GM23248 (cell line): ENCODE measurements around the gene ZNF497. TPM values are rescaled to one million over a fixed set of nuclear protein-coding genes. Genes with fewer than 3 reads are reported as not detected.

ENCODE experiments used
- DNase-seq: peaks from one replicate; pipeline ENCODE4 v3.0.0-alpha.2; 2015
- H2AFZ ChIP-seq: fragments of 200-600 bp; sonication (generic); 2 replicates; pipeline ENCODE4 v1.6.1; 2016; ENCODE audit warnings: antibody characterized with exemption
- H3F3A ChIP-seq: fragments of 200-600 bp; sonication (generic); 2 replicates; pipeline ENCODE4 v1.6.1; 2016; ENCODE audit warnings: mild to moderate bottlenecking, antibody characterized with exemption, mixed run types; ENCODE audit not compliant: insufficient read depth
- H3K27ac ChIP-seq: fragments of 200-600 bp; sonication (generic); 2 replicates; pipeline ENCODE4 v1.5.1; 2016; ENCODE audit warnings: mild to moderate bottlenecking
- H3K27me3 ChIP-seq: fragments of 200-600 bp; sonication (generic); replicated peaks from 2 replicates; pipeline ENCODE4 v1.6.1; 2016; ENCODE audit warnings: mild to moderate bottlenecking; ENCODE audit not compliant: insufficient read depth
- H3K36me3 ChIP-seq: fragments of 200-600 bp; sonication (generic); 2 replicates; pipeline ENCODE4 v1.6.1; 2016; ENCODE audit warnings: low read depth, mild to moderate bottlenecking
- H3K4me1 ChIP-seq: fragments of 200-600 bp; sonication (generic); 2 replicates; pipeline ENCODE4 v1.6.1; 2016; ENCODE audit warnings: mild to moderate bottlenecking; ENCODE audit not compliant: insufficient read depth
- H3K4me2 ChIP-seq: fragments of 200-600 bp; sonication (generic); one replicate; pipeline ENCODE4 v1.6.1; 2016; ENCODE audit warnings: mild to moderate bottlenecking; ENCODE audit not compliant: unreplicated experiment
- H3K4me3 ChIP-seq: fragments of 200-600 bp; sonication (generic); 2 replicates; pipeline ENCODE4 v1.5.1; 2016; ENCODE audit warnings: mild to moderate bottlenecking
- H3K79me2 ChIP-seq: fragments of 200-600 bp; sonication (generic); 2 replicates; pipeline ENCODE4 v1.6.1; 2016; ENCODE audit warnings: mild to moderate bottlenecking; ENCODE audit not compliant: insufficient read depth
- H3K9ac ChIP-seq: fragments of 200-600 bp; sonication (generic); 2 replicates; pipeline ENCODE4 v1.6.1; 2016; ENCODE audit warnings: mild to moderate bottlenecking
- H3K9me2 ChIP-seq: fragments of 200-600 bp; sonication (generic); 2 replicates; pipeline ENCODE4 v1.6.1; 2016; ENCODE audit warnings: mixed run types, mild to moderate bottlenecking, moderate library complexity; ENCODE audit not compliant: insufficient read depth
- H3K9me3 ChIP-seq: fragments of 200-600 bp; sonication (generic); one replicate; pipeline ENCODE4 v1.6.1; 2017; ENCODE audit warnings: low read depth
- H4K20me1 ChIP-seq: fragments of 200-600 bp; sonication (generic); 2 replicates; pipeline ENCODE4 v1.6.0; 2016; ENCODE audit not compliant: insufficient read depth
- EZH2 ChIP-seq: fragments of 200-600 bp; sonication (generic); IDR thresholded peaks from 2 replicates; pipeline ENCODE4 v1.6.1; 2018; ENCODE audit warnings: antibody characterized with exemption, mild to moderate bottlenecking; ENCODE audit not compliant: insufficient read depth, poor library complexity, severe bottlenecking
- EZH2phosphoT487 ChIP-seq: fragments of 200-600 bp; sonication (generic); IDR thresholded peaks from 2 replicates; pipeline ENCODE4 v1.6.1; 2018; ENCODE audit warnings: antibody characterized with exemption, moderate library complexity, mild to moderate bottlenecking, low read depth; ENCODE audit not compliant: insufficient read depth
- WGBS, 2 experiments: methylation state at CpG; one replicate each; pipeline ENCODE4 v1.1.6; 2015 to 2017; ENCODE audit warnings: low lambda C conversion rate in 2 of 2, low coverage in 1 of 2; ENCODE audit errors: missing lambda C conversion rate in 2 of 2; 5-methylcytosine and 5-hydroxymethylcytosine counted together
- in situ Hi-C: fragments of 300-500 bp; cut with MboI; formaldehyde crosslinking; loops from 2 replicates; pipeline ENCODE4 v1.15.0; 2020
- polyA plus RNA-seq: library from polyadenylated mRNA; unstranded; fragments of >200 nt; fragmentation: Nextera tagmentation; extraction: Ambion mirVana; gene quantifications from 2 replicates; pipeline ENCODE4 v1.2.1, GENCODE V29; 2016
- total RNA-seq: library from RNA; depleted of rRNA; stranded (reverse); fragments of >200 nt; shearing (Covaris generic); gene quantifications from 2 replicates; pipeline ENCODE4 v1.2.3, GENCODE V29; 2014

ZNF497 gene
- total and polyA plus RNA-seq, 2 experiments from 2014 or later, result 0.65 to 0.97 TPM

- H3K27me3 ChIP-seq, result no peaks in the 10 kb centered on the region
- H3K27ac ChIP-seq, result no peak overlapping the region
- H3K9me2 ChIP-seq, result no peaks in the 10 kb centered on the region
- H3F3A ChIP-seq, result peaks cover 20% of the 10 kb centered on the region; the same call in 1 of the 2 replicates
- H3K4me3 ChIP-seq, result no peak overlapping the region
- peaks cover 9% of the 10 kb centered on the region; the same call in 1 of the 2 replicates for H3K36me3 ChIP-seq
- no peak overlapping the region for H3K9ac ChIP-seq
- TF ChIP-seq EZH2phosphoT487 (no peak), EZH2 (no peak)
- H3K9me3 ChIP-seq, result no peaks in the 10 kb centered on the region
- no peaks in the 10 kb centered on the region for H3K79me2 ChIP-seq
- in situ Hi-C loops, result no loop called here
- peaks cover 6% of the 10 kb centered on the region for H3K4me1 ChIP-seq
- no peak overlapping the region for H3K4me2 ChIP-seq
- no peaks in the 10 kb centered on the region for H4K20me1 ChIP-seq
- DNase-seq, result no peak
- 85 to 88% methylated on average over 4 of the region's 4 CpGs for WGBS, 2 experiments
- no peak overlapping the region for H2AFZ ChIP-seq
Measured at GRCh38 chr19:58398087-58398486, 35.5 kb upstream of the ZNF497 start.

GRCh38 chr19:58397533-58398037 is 35.0 kb upstream of the ZNF497 start:
- H3K4me2 ChIP-seq, result no peak overlapping the region
- no peaks in the 10 kb centered on the region for H4K20me1 ChIP-seq
- no peaks in the 10 kb centered on the region for H3K9me2 ChIP-seq
- H3K79me2 ChIP-seq, result peaks cover 4% of the 10 kb centered on the region; the same call in 1 of the 2 replicates
- no peak overlapping the region for H3K9ac ChIP-seq
- peaks cover 6% of the 10 kb centered on the region for H3K4me1 ChIP-seq
- TF ChIP-seq EZH2 (no peak), EZH2phosphoT487 (no peak)
- peak; percentile 25 for DNase-seq
- H3F3A ChIP-seq, result peaks cover 21% of the 10 kb centered on the region; the same call in 1 of the 2 replicates
- 40 to 46% methylated on average over 7 of the region's 7 CpGs for WGBS, 2 experiments
- in situ Hi-C loops, result no loop called here
- no peak overlapping the region for H3K4me3 ChIP-seq
- no peak overlapping the region for H2AFZ ChIP-seq
- H3K27me3 ChIP-seq, result no peaks in the 10 kb centered on the region
- no peaks in the 10 kb centered on the region for H3K9me3 ChIP-seq
- H3K36me3 ChIP-seq, result peaks cover 14% of the 10 kb centered on the region; the same call in 1 of the 2 replicates
- H3K27ac ChIP-seq, result no peak overlapping the region

- 41 to 58% methylated on average over 32 to 54 of the region's 58 CpGs for WGBS, 2 experiments
- Histone ChIP-seq H3K9me3 (no peaks in the 10 kb centered on the region), H3K4me1 (peaks cover 6% of the 10 kb centered on the region), H3K27ac (no peak overlapping the region), H3K9me2 (no peaks in the 10 kb centered on the region), H3K36me3 (peaks cover 17% of the 10 kb centered on the region; the same call in 1 of the 2 replicates), H3F3A (peaks cover 24% of the 10 kb centered on the region; the same call in 1 of the 2 replicates), H3K27me3 (no peaks in the 10 kb centered on the region), H4K20me1 (no peaks in the 10 kb centered on the region), H3K79me2 (peaks cover 10% of the 10 kb centered on the region), H3K4me2 (no peak overlapping the region), H3K4me3 (no peak overlapping the region), H2AFZ (no peak overlapping the region), H3K9ac (no peak overlapping the region)
- no peak for TF ChIP-seq EZH2
- TF ChIP-seq EZH2phosphoT487, result no peak
- no peak for DNase-seq
- in situ Hi-C loops, result no loop called here
Measured at GRCh38 chr19:58396691-58397532, 34.4 kb upstream of the ZNF497 start.

GRCh38 chr19:58395979-58396627 is 33.6 kb upstream of the ZNF497 start:
- no peaks in the 10 kb centered on the region for H3K9me3 ChIP-seq
- peak overlapping the region; percentile 20; the same call in 1 of the 2 replicates for H2AFZ ChIP-seq
- H3F3A ChIP-seq, result peaks cover 30% of the 10 kb centered on the region

More at GRCh38 chr19:58395979-58396627, 33.6 kb upstream of the ZNF497 start:
- Histone ChIP-seq H3K4me2 (no peak overlapping the region), H3K4me3 (0 out of 2 replicates have a peak overlapping the region, but pooled peaks have one; percentile 12), H3K27me3 (no peaks in the 10 kb centered on the region), H4K20me1 (peaks cover 1% of the 10 kb centered on the region; the same call in 1 of the 2 replicates), H3K27ac (no peak overlapping the region), H3K79me2 (peaks cover 18% of the 10 kb centered on the region), H3K9me2 (no peaks in the 10 kb centered on the region), H3K9ac (no peak overlapping the region), H3K36me3 (peaks cover 18% of the 10 kb centered on the region; the same call in 1 of the 2 replicates), H3K4me1 (peaks cover 6% of the 10 kb centered on the region)
- in situ Hi-C loops, result no loop called here
- WGBS, 2 experiments, result 10 to 12% methylated on average over 30 to 52 of the region's 75 CpGs
- TF ChIP-seq EZH2phosphoT487 (no peak), EZH2 (no peak)
- DNase-seq, result peak; percentile 60
